ENCODE measurements around the gene DPP6.

The DPP6 gene

GRCh38 chr7:154744861-154745258 lies 692.7 kb downstream of the DPP6 start:
- DNase-seq, result no peak

- DNase-seq, result no peak
These were observed 694.6 kb downstream of the DPP6 start for GRCh38 chr7:154746571-154747360.

GRCh38 chr7:154748089-154748786 lies 696.0 kb downstream of the DPP6 start:
- no peak for DNase-seq

GRCh38 chr7:154750353-154750801 lies 698.2 kb downstream of the DPP6 start:
- DNase-seq, result no peak

- DNase-seq, result no peak
These were observed 701.0 kb downstream of the DPP6 start for GRCh38 chr7:154753226-154753625.

- DNase-seq, result no peak
These were observed 705.6 kb downstream of the DPP6 start for GRCh38 chr7:154757756-154758155.

- DNase-seq, result no peak
These were observed 707.8 kb downstream of the DPP6 start for GRCh38 chr7:154759989-154760388.

- DNase-seq, result no peak
These were observed 712.9 kb downstream of the DPP6 start for GRCh38 chr7:154765118-154765517.

- DNase-seq, result no peak
These were observed 714.9 kb downstream of the DPP6 start for GRCh38 chr7:154767142-154767541.

- DNase-seq, result no peak
These were observed 715.7 kb downstream of the DPP6 start for GRCh38 chr7:154767821-154768415.

GRCh38 chr7:154769001-154769400 lies 716.8 kb downstream of the DPP6 start:
- no peak for DNase-seq

GRCh38 chr7:154769527-154769926 lies 717.3 kb downstream of the DPP6 start:
- DNase-seq, result no peak

GRCh38 chr7:154770361-154770760 lies 718.2 kb downstream of the DPP6 start:
- no peak for DNase-seq

GRCh38 chr7:154770962-154771361 lies 718.8 kb downstream of the DPP6 start:
- no peak for DNase-seq

- no peak for DNase-seq
These were observed 722.2 kb downstream of the DPP6 start for GRCh38 chr7:154774303-154774969.

GRCh38 chr7:154775681-154776080 lies 723.5 kb downstream of the DPP6 start:
- DNase-seq, result no peak

GRCh38 chr7:154776350-154776749 lies 724.2 kb downstream of the DPP6 start:
- DNase-seq, result no peak

GRCh38 chr7:154777023-154777422 lies 724.8 kb downstream of the DPP6 start:
- no peak for DNase-seq

GRCh38 chr7:154777489-154777888 lies 725.3 kb downstream of the DPP6 start:
- DNase-seq, result no peak

GRCh38 chr7:154777908-154778307 lies 725.7 kb downstream of the DPP6 start:
- no peak for DNase-seq

- DNase-seq, result no peak
These were observed 729.4 kb downstream of the DPP6 start for GRCh38 chr7:154781369-154782303.

- no peak for DNase-seq
These were observed 731.2 kb downstream of the DPP6 start for GRCh38 chr7:154783281-154783909.
